Measurements from ENCODE around the gene TMEM9. TPM values are rescaled to one million over a fixed set of nuclear protein-coding genes. Genes with fewer than 3 reads are reported as not detected.
A peak's percentile ranks its signal among the peaks of the same experiment; 100 is the strongest.

The TMEM9 gene
- total RNA-seq, 1 experiment from 2014 or later: 475 TPM

DNA sequence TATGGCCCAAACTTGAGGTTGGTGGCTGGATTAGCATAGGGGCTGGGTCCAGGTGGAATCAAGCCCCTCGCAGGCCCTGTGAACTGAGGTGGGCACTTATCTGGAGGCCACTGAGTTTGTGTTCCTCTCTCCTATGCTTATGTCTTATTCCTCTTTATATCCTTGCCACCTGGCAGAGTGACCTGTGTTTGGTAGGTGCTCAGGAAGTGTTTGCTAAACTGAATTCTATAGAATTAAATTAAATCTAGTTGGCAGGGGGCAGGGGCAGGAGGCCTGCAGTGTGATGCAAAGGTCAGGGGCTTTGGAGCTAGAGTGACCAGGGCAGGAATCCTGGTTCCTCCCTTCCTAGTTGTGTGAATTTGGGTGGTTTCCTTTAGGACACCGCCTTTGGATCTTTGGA, 1.1 kb upstream of the TMEM9 start:
- no peak for DNase-seq (ENCODE audit: low read depth)
- in situ Hi-C loops (cut with HindIII; ENCODE audit: low pct_unique_long_range_greater_than_20kb, low sequenced_read_pairs): no loop called here

DNA sequence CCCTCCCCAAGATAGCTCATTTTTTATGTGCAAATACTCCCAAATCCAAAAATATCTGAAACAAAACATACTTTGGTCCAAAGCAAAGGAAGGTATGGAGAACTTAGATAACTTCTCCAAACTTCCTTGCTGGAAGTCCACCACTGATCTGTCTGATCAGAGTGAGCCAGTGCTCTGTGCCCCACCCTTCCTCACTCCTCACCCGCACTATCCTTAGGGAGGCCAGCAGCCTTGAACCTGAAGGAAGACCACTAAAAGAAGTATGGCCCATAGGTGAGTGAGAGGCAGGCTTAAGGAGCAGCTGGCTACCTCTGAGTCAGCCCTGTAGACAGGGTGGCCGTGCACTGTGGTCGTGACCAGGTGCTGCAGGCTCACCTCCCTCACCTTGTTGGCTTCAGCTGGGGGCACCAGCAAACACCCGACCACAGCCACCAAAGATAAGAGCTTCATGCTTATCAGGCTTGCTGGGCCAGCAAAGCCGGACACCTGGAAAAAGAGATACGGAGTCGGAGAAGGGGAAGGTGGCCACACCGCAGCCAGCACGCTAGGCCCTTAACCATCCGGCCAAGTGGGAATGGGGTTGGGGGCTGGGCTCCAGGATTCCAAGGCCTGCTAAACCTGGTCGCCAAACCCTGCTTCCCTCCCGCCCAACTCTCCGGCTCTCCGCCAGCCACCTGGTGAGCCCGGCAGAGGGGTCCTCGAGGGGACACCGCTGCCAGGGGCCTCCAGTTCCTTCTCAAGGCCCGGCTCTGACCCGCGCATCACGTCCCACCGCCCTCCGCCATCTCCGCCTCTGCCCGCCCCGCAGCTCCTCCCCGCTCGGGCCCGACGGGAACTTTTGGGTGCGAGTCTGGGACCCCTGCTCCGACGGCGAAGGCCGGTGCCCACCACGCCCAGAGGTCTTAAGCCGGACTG, 543 bp downstream of the TMEM9 start:
- peak; percentile 50 for DNase-seq (ENCODE audit: low read depth)
- in situ Hi-C loops (cut with HindIII; ENCODE audit: low pct_unique_long_range_greater_than_20kb, low sequenced_read_pairs): no loop called here

DNA sequence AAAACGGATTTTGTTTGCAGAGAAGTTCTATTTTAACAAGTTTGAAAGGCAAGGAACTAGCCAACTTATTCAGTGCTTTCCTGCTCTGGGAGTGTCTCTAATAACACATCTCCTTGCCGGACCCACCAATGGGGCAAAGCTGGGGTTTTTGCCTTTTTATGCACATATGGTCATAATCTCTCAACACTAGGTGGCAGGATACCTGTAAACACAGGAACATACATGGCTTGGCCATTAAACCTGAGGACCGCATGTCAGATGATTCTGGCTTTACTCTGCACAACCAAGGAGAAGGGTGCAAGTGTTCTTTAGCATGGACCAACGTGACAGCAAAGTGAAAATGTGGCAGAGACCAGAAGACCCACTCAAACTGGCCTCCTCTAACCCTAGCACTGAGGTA, 4.9 kb downstream of the TMEM9 start:
- DNase-seq (ENCODE audit: low read depth): peak; percentile 45
- in situ Hi-C loops (cut with HindIII; ENCODE audit: low pct_unique_long_range_greater_than_20kb, low sequenced_read_pairs): no loop called here

DNA sequence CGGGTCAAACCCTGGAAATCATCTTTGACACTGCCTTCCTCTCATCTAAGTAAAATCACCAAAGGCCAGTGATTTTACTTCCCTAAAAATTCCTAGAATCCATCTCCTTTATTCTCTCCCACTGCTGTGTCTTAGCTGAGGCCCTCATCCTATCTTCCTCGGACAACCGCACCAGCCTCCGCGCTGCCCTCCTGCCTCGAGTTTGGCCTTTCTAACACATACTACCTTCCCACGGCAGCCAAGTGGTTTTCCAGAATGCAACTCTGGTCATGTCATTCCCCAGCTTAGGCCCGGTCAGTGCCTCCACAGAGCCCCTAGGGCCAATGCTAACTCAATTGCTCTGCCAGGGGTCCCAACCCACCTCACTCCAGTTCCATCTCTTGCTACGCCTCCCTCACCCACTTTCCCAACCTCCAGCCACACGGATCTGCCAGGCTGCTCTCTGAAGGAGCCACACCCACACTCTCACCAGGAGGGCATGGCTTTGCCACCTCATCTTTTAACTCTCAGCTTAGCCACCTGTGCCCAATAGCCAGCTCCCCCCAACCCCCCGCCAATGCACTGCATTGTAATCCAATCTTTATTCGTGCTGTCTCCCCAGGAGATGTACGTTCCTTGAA, 6.8 kb downstream of the TMEM9 start:
- in situ Hi-C loops (cut with HindIII; ENCODE audit: low pct_unique_long_range_greater_than_20kb, low sequenced_read_pairs): no loop called here
- DNase-seq (ENCODE audit: low read depth): no peak

DNA sequence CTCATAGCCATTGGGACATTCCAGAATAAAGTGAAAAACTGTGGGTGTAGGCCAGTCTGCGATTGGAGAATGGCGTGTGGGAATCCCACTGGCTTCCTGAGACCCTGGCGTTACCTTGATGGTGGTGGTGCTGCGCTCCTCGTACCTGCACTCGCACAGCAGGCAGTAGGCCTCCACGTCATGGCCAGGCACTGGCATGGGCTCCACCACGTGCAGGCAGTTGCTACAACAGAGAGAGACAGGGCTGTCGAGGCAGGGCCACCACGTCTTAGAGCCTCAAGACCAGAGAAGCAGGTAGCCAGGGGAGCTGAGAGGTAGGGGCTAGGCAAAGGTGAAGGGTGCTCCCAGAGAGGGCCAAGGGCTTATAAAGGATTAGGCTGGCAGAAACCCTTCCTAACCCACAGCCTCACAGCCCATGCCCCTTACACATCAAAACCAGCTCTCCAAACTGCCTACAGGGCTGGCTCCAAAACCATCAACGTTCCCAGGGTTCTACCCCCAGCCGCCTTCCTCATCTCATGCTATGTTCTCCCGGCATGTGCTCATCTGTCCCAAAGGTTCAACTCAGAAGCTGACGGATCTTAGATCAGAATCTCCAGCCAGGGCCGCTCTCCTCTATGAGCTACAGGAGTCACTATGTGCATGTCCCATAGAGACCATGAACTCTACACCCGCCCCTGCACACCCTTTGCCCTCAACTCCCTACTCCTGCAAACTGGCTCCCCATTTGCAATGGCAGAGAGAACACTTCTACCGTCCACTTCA, 7.5 kb downstream of the TMEM9 start:
- in situ Hi-C loops (cut with HindIII; ENCODE audit: low pct_unique_long_range_greater_than_20kb, low sequenced_read_pairs): no loop called here
- no peak for DNase-seq (ENCODE audit: low read depth)

DNA sequence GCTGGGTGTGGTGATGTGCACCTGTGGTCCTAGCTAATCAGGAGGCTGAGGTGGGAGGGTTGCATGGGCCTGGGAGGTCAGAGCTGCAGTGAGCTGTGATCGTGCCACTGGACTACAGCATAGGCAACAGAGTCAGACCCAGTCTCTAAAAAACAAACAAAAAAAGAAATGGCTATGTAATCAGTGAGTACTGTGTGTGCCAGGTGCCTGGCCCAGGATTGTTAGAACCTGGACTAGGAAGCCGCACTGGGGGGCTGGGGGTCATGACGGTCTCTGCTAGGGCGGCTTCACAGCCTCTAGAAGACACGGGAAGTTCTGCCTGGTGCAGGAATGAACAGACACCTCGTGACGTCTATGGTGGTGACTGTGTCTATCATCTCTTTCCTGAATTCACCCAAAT, 8.5 kb downstream of the TMEM9 start:
- in situ Hi-C loops (cut with HindIII; ENCODE audit: low pct_unique_long_range_greater_than_20kb, low sequenced_read_pairs): no loop called here
- DNase-seq (ENCODE audit: low read depth): no peak

DNA sequence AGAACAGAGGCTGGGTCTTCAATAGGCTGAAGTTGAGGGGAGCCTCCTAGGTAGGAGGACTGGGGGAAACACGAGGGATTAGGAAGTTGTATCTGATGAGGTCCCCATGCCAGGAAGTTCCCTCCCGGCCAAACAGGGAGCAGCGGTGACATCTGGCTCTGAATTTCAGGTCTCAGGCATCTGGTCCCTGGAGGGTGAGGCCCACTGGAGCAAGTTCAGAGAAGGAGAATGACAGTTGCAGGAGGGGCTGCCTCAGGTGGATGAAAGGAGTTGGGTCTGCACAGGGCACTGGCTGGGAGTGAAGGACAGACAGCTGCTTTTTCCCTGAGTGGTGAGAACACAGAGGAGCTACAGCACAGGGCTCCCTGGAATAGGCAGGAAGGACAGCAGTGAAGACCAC, 9.1 kb downstream of the TMEM9 start:
- in situ Hi-C loops (cut with HindIII; ENCODE audit: low pct_unique_long_range_greater_than_20kb, low sequenced_read_pairs): no loop called here
- DNase-seq (ENCODE audit: low read depth): no peak

DNA sequence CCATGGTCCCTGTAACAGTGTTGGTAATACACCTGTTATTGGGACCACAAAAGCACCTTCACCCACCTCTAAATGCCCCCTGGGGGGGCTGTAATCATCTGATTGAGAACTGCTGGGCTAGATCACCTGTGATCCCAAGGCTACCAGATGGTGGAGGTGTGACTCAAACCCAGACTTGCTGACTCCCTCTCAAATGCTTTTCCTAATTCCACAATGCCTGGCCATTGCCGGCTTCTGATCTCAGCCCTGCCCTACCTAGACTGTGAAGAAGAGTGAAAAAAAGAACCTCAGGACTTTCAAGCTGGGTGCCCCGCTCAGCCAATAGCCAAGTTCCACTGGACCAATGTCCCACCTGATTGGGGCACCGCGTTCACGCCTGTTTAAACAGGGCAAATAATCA, 9.6 kb downstream of the TMEM9 start:
- no peak for DNase-seq (ENCODE audit: low read depth)
- in situ Hi-C loops (cut with HindIII; ENCODE audit: low pct_unique_long_range_greater_than_20kb, low sequenced_read_pairs): no loop called here

DNA sequence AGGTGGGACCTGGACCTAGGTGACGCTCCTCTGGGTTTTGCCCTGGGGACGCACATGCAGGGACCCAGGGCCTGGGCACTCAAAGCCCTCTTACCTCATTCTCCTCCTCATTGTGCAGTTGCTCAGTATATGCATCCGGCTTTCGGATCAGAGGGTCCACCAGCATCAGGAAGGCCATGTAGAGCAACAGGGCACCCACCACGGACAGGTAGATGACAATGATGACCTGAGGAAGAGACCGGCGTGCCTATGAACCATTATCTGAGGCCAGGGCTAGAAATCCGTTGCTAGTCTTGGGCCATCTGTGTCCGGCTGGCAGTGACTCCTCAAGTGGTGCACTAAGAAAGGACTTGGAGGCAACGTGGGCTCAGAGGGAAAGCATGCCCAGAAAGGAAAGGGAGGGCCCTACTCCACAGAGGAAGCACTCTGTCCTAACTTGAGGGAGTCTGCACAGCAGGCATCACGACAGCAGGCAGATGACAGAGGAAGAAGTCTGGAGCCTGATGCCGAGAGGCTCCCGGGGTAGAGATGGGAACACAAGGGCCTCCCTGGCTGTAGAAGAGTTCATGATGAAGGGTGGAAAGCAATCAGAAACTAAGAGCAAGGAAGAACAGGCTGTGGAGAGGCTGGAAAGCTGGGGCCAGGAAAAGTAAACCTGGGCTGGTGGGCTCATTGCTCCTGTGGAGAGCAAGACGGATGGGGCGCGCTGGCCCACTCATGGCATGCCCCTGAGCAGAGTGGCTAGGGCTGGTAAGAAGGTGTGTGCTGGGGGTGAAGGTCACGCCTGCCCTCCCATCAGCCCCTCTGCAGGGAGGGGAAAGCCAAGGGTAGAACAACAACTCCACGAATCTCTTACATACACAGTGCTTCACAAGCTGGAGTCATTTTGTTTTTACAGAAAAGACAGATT, 10.3 kb downstream of the TMEM9 start:
- in situ Hi-C loops (cut with HindIII; ENCODE audit: low pct_unique_long_range_greater_than_20kb, low sequenced_read_pairs): no loop called here
- DNase-seq (ENCODE audit: low read depth): no peak

DNA sequence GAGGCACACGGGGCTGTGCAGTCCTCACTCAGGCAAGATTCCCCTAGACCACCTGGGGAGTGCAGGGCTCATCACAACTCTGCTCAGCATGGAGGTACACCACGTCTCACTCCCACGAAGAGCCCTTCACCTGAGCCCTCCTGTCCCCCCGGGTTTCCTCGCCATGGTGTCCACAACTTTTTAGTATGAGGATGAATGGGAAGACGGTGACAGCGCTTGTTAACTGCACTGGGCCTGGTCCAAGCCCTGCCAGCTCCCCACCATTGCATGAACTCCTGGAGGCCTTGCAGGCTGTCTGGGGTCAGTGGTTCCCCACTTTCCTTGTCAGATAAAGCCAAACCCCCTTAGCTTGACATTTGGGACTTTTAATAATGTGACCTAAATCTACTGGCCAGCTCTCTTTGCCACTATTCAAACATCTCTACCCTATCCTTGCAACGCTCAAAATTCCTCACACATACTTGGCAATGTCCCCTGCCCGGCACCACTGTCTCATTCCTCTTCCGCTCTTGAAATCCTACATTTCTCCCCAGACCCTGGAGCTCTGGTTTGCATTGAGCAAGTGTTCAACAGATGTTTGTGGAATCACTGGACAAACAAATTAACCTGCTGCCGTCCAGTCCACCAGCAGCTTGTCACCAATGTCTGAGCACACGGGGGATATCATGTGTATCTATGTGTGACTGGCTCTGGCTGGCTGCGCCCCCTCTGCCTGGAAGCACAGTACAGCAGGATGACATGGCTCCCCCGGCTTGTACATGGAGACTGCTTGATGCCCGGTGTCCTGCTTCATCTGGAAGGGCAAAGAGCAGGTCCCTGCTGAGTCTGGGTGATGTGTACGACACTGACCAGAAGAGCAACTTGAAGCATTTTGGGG, 11.2 kb downstream of the TMEM9 start:
- in situ Hi-C loops (cut with HindIII; ENCODE audit: low pct_unique_long_range_greater_than_20kb, low sequenced_read_pairs): no loop called here
- no peak for DNase-seq (ENCODE audit: low read depth)

DNA sequence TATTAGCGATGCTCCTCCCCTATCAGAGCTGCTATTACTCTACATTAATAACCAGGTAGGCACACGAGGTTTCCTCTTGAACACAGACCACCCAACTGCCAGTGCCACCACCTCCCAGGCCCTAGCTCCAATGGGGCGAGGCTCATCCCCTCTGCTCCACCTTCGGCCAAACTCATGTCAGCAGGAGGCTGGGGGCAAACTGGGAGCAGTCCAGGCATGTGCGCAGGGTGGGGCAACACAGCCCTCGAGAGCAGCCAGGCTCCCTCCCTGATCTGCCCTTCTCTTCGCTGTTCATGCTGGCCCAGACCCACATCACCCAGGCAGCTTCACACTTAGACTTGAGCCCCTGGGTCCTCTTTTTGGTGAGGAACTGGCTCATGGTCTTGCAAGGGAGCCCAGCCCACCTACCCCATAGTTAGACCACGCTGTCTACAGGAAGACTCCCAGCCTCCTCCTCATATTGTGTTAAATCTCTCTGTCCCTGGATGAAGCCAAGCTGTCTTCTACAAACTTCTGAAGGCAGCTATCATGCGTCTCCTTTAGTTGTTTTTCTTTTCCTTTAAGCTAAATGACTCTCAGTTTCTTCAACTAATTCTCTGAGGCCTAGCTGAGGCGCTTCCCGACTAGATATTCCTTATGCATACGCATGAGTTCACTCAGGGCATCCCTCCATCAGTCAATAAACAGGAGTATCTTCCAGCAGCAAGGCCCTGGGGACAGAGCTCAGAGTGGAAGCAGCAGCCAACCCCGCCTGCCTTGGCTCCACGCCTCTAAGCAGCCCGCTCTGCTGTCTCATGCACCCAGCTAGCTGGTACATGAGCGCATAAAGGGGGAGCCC, 12.0 kb downstream of the TMEM9 start:
- in situ Hi-C loops (cut with HindIII; ENCODE audit: low pct_unique_long_range_greater_than_20kb, low sequenced_read_pairs): no loop called here
- DNase-seq (ENCODE audit: low read depth): no peak

DNA sequence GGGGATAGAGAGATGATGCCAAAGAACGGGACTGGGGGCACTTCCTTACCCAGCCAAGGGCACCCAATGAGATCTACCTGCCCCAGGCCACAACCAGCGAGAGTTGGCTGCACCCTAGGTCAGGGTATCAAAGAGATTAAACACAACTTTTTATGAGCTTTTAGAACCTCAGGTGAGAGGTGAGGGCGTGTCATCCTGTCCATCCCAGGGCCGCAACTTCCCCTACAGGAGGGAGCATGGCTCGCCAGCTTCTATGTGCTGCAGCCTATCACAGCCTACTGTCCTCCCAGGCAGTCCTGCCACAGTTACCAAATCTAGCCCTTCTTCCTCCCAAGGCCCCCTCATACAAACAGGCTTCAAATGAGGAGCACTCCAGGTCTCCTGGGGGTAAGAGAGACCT, 12.9 kb downstream of the TMEM9 start:
- DNase-seq (ENCODE audit: low read depth): no peak
- in situ Hi-C loops (cut with HindIII; ENCODE audit: low pct_unique_long_range_greater_than_20kb, low sequenced_read_pairs): no loop called here

DNA sequence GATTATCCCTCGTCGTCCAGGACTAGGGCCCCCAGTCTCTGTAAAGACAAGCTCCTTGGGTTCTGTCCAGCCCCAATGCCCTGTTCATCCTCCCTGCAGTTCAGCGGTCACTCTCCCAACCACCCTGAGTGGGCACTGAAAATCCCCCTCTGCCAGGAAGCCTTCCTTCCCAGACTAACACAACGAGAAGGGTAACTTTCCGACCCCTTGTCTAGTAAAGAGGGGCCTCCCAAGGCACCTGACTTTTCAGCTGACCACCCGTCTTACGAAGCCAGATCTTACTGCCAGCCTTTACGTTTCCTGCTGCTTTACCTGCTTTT, 13.4 kb downstream of the TMEM9 start:
- DNase-seq (ENCODE audit: low read depth): no peak
- in situ Hi-C loops (cut with HindIII; ENCODE audit: low pct_unique_long_range_greater_than_20kb, low sequenced_read_pairs): no loop called here

DNA sequence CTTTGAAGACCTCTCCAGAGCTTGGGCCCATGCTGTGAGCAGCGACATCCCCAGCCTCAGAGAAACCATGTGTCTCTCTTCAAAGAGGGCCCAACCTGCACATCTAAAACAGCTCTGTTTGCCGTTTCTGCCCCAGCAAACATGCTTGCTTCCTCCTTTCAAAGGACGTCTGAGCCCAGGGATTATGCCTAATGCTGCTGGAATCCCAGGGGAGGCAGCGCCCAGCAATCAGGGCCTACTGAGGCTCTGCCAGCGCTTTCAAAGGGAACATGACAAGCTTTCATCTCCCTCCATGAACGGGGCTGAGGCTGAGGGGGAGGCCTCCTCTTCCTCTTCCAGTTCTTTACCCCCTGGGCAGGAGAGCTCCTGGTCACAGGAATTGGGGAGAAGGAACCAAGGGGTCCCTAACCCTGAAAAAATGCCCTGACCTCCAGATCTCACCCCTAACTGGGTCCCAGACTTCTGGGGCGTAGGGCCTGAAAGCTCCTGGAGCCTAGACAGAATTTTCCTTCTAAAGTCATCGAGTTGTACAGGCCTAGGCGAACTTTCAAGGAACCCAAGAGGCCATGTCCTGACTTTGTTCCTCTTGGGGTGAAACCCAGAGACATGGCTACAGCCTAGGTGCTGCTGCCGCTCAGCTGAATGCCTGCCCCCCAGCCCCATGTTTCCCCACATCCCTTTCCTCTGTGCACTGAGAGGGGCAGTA, 13.9 kb downstream of the TMEM9 start:
- no peak for DNase-seq (ENCODE audit: low read depth)
- in situ Hi-C loops (cut with HindIII; ENCODE audit: low pct_unique_long_range_greater_than_20kb, low sequenced_read_pairs): no loop called here

DNA sequence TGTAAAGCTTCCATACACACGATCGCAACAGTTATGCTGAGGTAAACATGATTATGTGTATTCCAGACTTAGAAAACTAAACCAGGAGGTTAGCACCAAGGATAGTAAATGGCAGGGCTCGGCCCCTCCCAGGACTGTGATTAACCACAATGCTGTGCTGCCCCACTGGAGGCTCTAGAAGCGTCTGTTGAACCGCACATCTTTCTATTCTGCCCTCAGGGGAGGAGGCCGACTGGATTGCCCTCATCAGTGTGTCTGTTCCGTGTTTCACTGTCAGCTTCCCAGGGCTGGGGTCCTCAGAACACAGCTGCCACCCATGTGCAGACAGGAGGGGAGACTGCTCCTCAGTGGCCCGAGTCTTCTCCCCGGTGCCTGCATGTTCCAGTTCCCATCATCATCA, 14.5 kb downstream of the TMEM9 start:
- in situ Hi-C loops (cut with HindIII; ENCODE audit: low pct_unique_long_range_greater_than_20kb, low sequenced_read_pairs): no loop called here

DNA sequence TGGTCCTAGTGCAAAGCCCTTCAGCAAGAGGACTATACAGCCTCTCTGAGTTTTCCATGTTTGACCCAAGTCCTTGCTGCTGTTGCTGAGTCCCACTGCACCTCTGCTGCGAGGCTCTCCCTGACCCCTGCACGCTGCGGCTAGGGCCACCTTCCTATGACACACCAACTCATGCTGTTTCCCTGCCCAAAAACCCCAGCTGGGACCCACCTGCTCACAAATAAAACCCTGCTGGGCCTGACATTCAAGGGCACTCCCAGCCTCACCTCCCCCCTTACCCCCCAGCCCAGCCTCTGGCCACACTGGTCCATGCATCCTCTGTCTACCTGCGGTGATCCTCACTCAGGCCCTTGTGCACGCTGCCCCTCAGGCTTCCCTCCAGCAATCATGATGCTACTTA, 15.0 kb downstream of the TMEM9 start:
- in situ Hi-C loops (cut with HindIII; ENCODE audit: low pct_unique_long_range_greater_than_20kb, low sequenced_read_pairs): no loop called here

More for the DNA sequence above, 14.5 kb downstream of the TMEM9 start:
- DNase-seq (ENCODE audit: low read depth): no peak

More for the DNA sequence above, 15.0 kb downstream of the TMEM9 start:
- DNase-seq (ENCODE audit: low read depth): no peak

All from Caki2 (cell line).